Measurements from ENCODE around the gene NDUFV1. TPM values are rescaled to one million over a fixed set of nuclear protein-coding genes. Genes with fewer than 3 reads are reported as not detected.
A peak's percentile ranks its signal among the peaks of the same experiment; 100 is the strongest.
"Not testable (repeated sequence)": the region's sequence is repeated elsewhere in the genome, so short reads cannot be mapped to it uniquely, and the experiment has no call there.

The NDUFV1 gene
- polyA plus RNA-seq (ENCODE audit: insufficient read length in 3 of 3), result 100 to 1,000 TPM; 194 to 244 (median 244) TPM
- long read RNA-seq, donor 1, transcript NDUFV1-201 (10 exons, 1,596 nt), result major isoform, 54 of 165 reads
- long read RNA-seq, donor 1, partial matches to known transcripts, result 91 of 165 reads
- long read RNA-seq, donor 1, other reads (novel, unspliced or antisense), result 7 of 165 reads
- long read RNA-seq, donor 2, transcript NDUFV1-201 (10 exons, 1,596 nt), result major isoform, 75 of 190 reads
- long read RNA-seq, donor 2, partial matches to known transcripts, result 105 of 190 reads
- long read RNA-seq, donor 2, other reads (novel, unspliced or antisense), result 7 of 190 reads
- long read RNA-seq, donor 3, transcript NDUFV1-201 (10 exons, 1,596 nt), result major isoform, 57 of 158 reads
- long read RNA-seq, donor 3, partial matches to known transcripts, result 91 of 158 reads
- long read RNA-seq, donor 3, other reads (novel, unspliced or antisense), result 0 of 158 reads
- long read RNA-seq, donor 4, transcript NDUFV1-201 (10 exons, 1,596 nt), result major isoform, 55 of 168 reads
- long read RNA-seq, donor 4, partial matches to known transcripts, result 93 of 168 reads
- long read RNA-seq, donor 4, other reads (novel, unspliced or antisense), result 8 of 168 reads
- long read RNA-seq, donor 5, transcript NDUFV1-201 (10 exons, 1,596 nt), result major isoform, 21 of 43 reads
- long read RNA-seq, donor 5, partial matches to known transcripts, result 18 of 43 reads
- long read RNA-seq, donor 5, other reads (novel, unspliced or antisense), result 0 of 43 reads
- long read RNA-seq, donor 6, transcript NDUFV1-201 (10 exons, 1,596 nt), result major isoform, 45 of 215 reads
- long read RNA-seq, donor 6, partial matches to known transcripts, result 149 of 215 reads
- long read RNA-seq, donor 6, other reads (novel, unspliced or antisense), result 6 of 215 reads
- long read RNA-seq, donor 7, transcript NDUFV1-220 (3 exons, 736 nt), result minor isoform, 5 of 166 reads
- long read RNA-seq, donor 7, transcript NDUFV1-201 (10 exons, 1,596 nt), result major isoform, 53 of 166 reads
- long read RNA-seq, donor 7, transcript NDUFV1-228 (2 exons, 573 nt), result minor isoform, 10 of 166 reads
- long read RNA-seq, donor 7, transcript NDUFV1-210 (3 exons, 594 nt), result minor isoform, 5 of 166 reads
- long read RNA-seq, donor 7, partial matches to known transcripts, result 83 of 166 reads
- long read RNA-seq, donor 7, other reads (novel, unspliced or antisense), result 7 of 166 reads
- long read RNA-seq, donor 8, transcript NDUFV1-201 (10 exons, 1,596 nt), result major isoform, 13 of 57 reads
- long read RNA-seq, donor 8, partial matches to known transcripts, result 40 of 57 reads
- long read RNA-seq, donor 8, other reads (novel, unspliced or antisense), result 0 of 57 reads
- long read RNA-seq, donor 9, transcript NDUFV1-201 (10 exons, 1,596 nt), result major isoform, 57 of 248 reads
- long read RNA-seq, donor 9, transcript NDUFV1-228 (2 exons, 573 nt), result minor isoform, 6 of 248 reads
- long read RNA-seq, donor 9, partial matches to known transcripts, result 158 of 248 reads
- long read RNA-seq, donor 9, other reads (novel, unspliced or antisense), result 18 of 248 reads
- long read RNA-seq, donor 10, transcript NDUFV1-210 (3 exons, 594 nt), result minor isoform, 8 of 166 reads
- long read RNA-seq, donor 10, transcript NDUFV1-201 (10 exons, 1,596 nt), result major isoform, 26 of 166 reads
- long read RNA-seq, donor 10, transcript NDUFV1-228 (2 exons, 573 nt), result minor isoform, 7 of 166 reads
- long read RNA-seq, donor 10, partial matches to known transcripts, result 118 of 166 reads
- long read RNA-seq, donor 10, other reads (novel, unspliced or antisense), result 0 of 166 reads
- long read RNA-seq, donor 11, transcript NDUFV1-228 (2 exons, 573 nt), result minor isoform, 5 of 76 reads
- long read RNA-seq, donor 11, transcript NDUFV1-201 (10 exons, 1,596 nt), result major isoform, 20 of 76 reads
- long read RNA-seq, donor 11, partial matches to known transcripts, result 43 of 76 reads
- long read RNA-seq, donor 11, other reads (novel, unspliced or antisense), result 0 of 76 reads
- long read RNA-seq, donor 12, transcript NDUFV1-201 (10 exons, 1,596 nt), result major isoform, 51 of 188 reads
- long read RNA-seq, donor 12, partial matches to known transcripts, result 115 of 188 reads
- long read RNA-seq, donor 12, other reads (novel, unspliced or antisense), result 6 of 188 reads
- long read RNA-seq, donor 13, transcript NDUFV1-228 (2 exons, 573 nt), result minor isoform, 5 of 81 reads
- long read RNA-seq, donor 13, transcript NDUFV1-201 (10 exons, 1,596 nt), result major isoform, 25 of 81 reads
- long read RNA-seq, donor 13, partial matches to known transcripts, result 42 of 81 reads
- long read RNA-seq, donor 13, other reads (novel, unspliced or antisense), result 0 of 81 reads
- long read RNA-seq, donor 14, result 0 reads
- long read RNA-seq, donor 15, transcript NDUFV1-201 (10 exons, 1,596 nt), result major isoform, 75 of 318 reads
- long read RNA-seq, donor 15, transcript NDUFV1-228 (2 exons, 573 nt), result minor isoform, 7 of 318 reads
- long read RNA-seq, donor 15, transcript NDUFV1-210 (3 exons, 594 nt), result minor isoform, 5 of 318 reads
- long read RNA-seq, donor 15, partial matches to known transcripts, result 229 of 318 reads
- long read RNA-seq, donor 15, other reads (novel, unspliced or antisense), result 0 of 318 reads
- long read RNA-seq, donor 16, transcript NDUFV1-228 (2 exons, 573 nt), result minor isoform, 5 of 182 reads
- long read RNA-seq, donor 16, transcript NDUFV1-201 (10 exons, 1,596 nt), result major isoform, 66 of 182 reads
- long read RNA-seq, donor 16, partial matches to known transcripts, result 106 of 182 reads
- long read RNA-seq, donor 16, other reads (novel, unspliced or antisense), result 0 of 182 reads

GRCh38 chr11:67606492-67607295, at the start of gene NDUFV1:
NDUFV1 (plus strand) TSS chr11:67606936; CDS start chr11:67607005, 69 bp downstream.
- DNase-seq, result peak; percentile 96

- DNase-seq, result no peak
Observed at GRCh38 chr11:67558084-67558772, 48.5 kb upstream of the NDUFV1 start.

GRCh38 chr11:67561971-67562619, 44.6 kb upstream of the NDUFV1 start:
- DNase-seq, result peak; percentile 69

- no peak for DNase-seq
Observed at GRCh38 chr11:67562963-67563704, 43.6 kb upstream of the NDUFV1 start.

GRCh38 chr11:67563705-67564114, 43.0 kb upstream of the NDUFV1 start:
- DNase-seq, result not testable (repeated sequence)

GRCh38 chr11:67564230-67564629, 42.5 kb upstream of the NDUFV1 start:
- no peak for DNase-seq

- DNase-seq, result no peak
Observed at GRCh38 chr11:67571443-67571842, 35.3 kb upstream of the NDUFV1 start.

- no peak for DNase-seq
Observed at GRCh38 chr11:67572305-67572704, 34.4 kb upstream of the NDUFV1 start.

- DNase-seq, result peak; percentile 53
Observed at GRCh38 chr11:67572747-67573419, 33.9 kb upstream of the NDUFV1 start.

- DNase-seq, result no peak
Observed at GRCh38 chr11:67574938-67575337, 31.8 kb upstream of the NDUFV1 start.

- DNase-seq, result no peak
Observed at GRCh38 chr11:67576735-67577475, 29.8 kb upstream of the NDUFV1 start.

- DNase-seq, result no peak
Observed at GRCh38 chr11:67577951-67578350, 28.8 kb upstream of the NDUFV1 start.

GRCh38 chr11:67581469-67581868, 25.3 kb upstream of the NDUFV1 start:
- no peak for DNase-seq

GRCh38 chr11:67582011-67582410, 24.7 kb upstream of the NDUFV1 start:
- no peak for DNase-seq
